Smooth muscle cell (in vitro differentiated cells): ENCODE results near the gene CYP27A1. TPM values are rescaled to one million over a fixed set of nuclear protein-coding genes. Genes with fewer than 3 reads are reported as not detected.
A peak's percentile ranks its signal among the peaks of the same experiment; 100 is the strongest.

Experiments used
- DNase-seq: peaks from one replicate; lab custom pipeline; 2025; ENCODE audit not compliant: unreplicated experiment; lab: John Stamatoyannopoulos, UW
- H2AFZ ChIP-seq: fragments of 200-600 bp; sonication (generic); 2 replicates; pipeline ENCODE4 v1.6.0; 2016; ENCODE audit warnings: antibody characterized with exemption, low read depth, mild to moderate bottlenecking
- H3F3A ChIP-seq: fragments of 200-600 bp; sonication (generic); 2 replicates; pipeline ENCODE4 v1.6.0; 2017; ENCODE audit warnings: antibody characterized with exemption, low read depth
- H3K27ac ChIP-seq: fragments of 200-600 bp; sonication (generic); 2 replicates; pipeline ENCODE4 v1.5.1; 2016; ENCODE audit warnings: low read depth, mild to moderate bottlenecking
- H3K27me3 ChIP-seq: fragments of 200-600 bp; sonication (generic); 2 replicates; pipeline ENCODE4 v1.6.1; 2016; ENCODE audit warnings: low read depth, mild to moderate bottlenecking
- H3K36me3 ChIP-seq: fragments of 200-600 bp; sonication (generic); 2 replicates; pipeline ENCODE4 v1.5.1; 2016; ENCODE audit warnings: low read depth
- H3K4me1 ChIP-seq: fragments of 200-600 bp; sonication (generic); 2 replicates; pipeline ENCODE4 v1.5.1; 2016; ENCODE audit warnings: low read depth
- H3K4me2 ChIP-seq: fragments of 200-600 bp; sonication (generic); 2 replicates; pipeline ENCODE4 v1.6.0; 2016; ENCODE audit warnings: mild to moderate bottlenecking
- H3K4me3 ChIP-seq: fragments of 200-600 bp; sonication (generic); 2 replicates; pipeline ENCODE4 v1.5.1; 2016; ENCODE audit warnings: mild to moderate bottlenecking
- H3K79me2 ChIP-seq: fragments of 200-600 bp; sonication (generic); 2 replicates; pipeline ENCODE4 v1.6.0; 2016; ENCODE audit warnings: low read depth, mild to moderate bottlenecking
- H3K9ac ChIP-seq: fragments of 200-600 bp; sonication (generic); 2 replicates; pipeline ENCODE4 v1.6.0; 2016; ENCODE audit warnings: low read depth
- H3K9me3 ChIP-seq: fragments of 200-600 bp; sonication (generic); replicated peaks from 2 replicates; pipeline ENCODE4 v1.5.1; 2016; ENCODE audit warnings: low read depth
- H4K20me1 ChIP-seq: fragments of 200-600 bp; sonication (generic); 2 replicates; pipeline ENCODE4 v1.6.0; 2016; ENCODE audit warnings: low read depth
- CTCF ChIP-seq: fragments of 200-600 bp; sonication (generic); IDR thresholded peaks from 2 replicates; pipeline ENCODE4 v1.5.1; 2017; ENCODE audit warnings: borderline replicate concordance, mild to moderate bottlenecking, antibody characterized with exemption; ENCODE audit not compliant: insufficient read depth, poor library complexity, severe bottlenecking
- WGBS: methylation state at CpG from one replicate; pipeline ENCODE4 v1.1.7; 2016; ENCODE audit warnings: low lambda C conversion rate; 5-methylcytosine and 5-hydroxymethylcytosine counted together
- polyA plus RNA-seq: library from polyadenylated mRNA; unstranded; fragments of >200 nt; fragmentation: Nextera tagmentation; extraction: Ambion mirVana; gene quantifications from 2 replicates; pipeline ENCODE4 v1.2.1, GENCODE V29; 2016
- total RNA-seq: library from RNA; depleted of rRNA; stranded (reverse); fragments of >200 nt; gene quantifications from 2 replicates; pipeline ENCODE4 v1.2.3, GENCODE V29; 2014

The CYP27A1 gene
- total and polyA plus RNA-seq, 2 experiments from 2014 or later, result 11.2 to 11.5 TPM

GRCh38 chr2:218745160-218745558 is 36.8 kb upstream of the CYP27A1 start:
- Histone ChIP-seq H3K36me3 (peaks cover 12% of the 10 kb centered on the region), H3K79me2 (no peaks in the 10 kb centered on the region), H3K4me3 (no peak overlapping the region), H3K9me3 (no peaks in the 10 kb centered on the region), H2AFZ (no peak overlapping the region), H4K20me1 (no peaks in the 10 kb centered on the region), H3K27me3 (no peaks in the 10 kb centered on the region), H3K4me2 (no peak overlapping the region), H3K4me1 (no peaks in the 10 kb centered on the region), H3K9ac (no peak overlapping the region), H3K27ac (no peak overlapping the region), H3F3A (no peaks in the 10 kb centered on the region)
- no peak for DNase-seq
- WGBS, result 90% methylated on average over 5 of the region's 5 CpGs
- TF ChIP-seq CTCF, result no peak

GRCh38 chr2:218745559-218746469 is 36.1 kb upstream of the CYP27A1 start:
- no peak overlapping the region for H3K4me2 ChIP-seq
- H2AFZ ChIP-seq, result no peak overlapping the region
- 91% methylated on average over 10 of the region's 10 CpGs for WGBS
- H3K4me3 ChIP-seq, result no peak overlapping the region
- peaks cover 16% of the 10 kb centered on the region for H3K36me3 ChIP-seq
- no peak overlapping the region for H3K9ac ChIP-seq
- H3K27me3 ChIP-seq, result no peaks in the 10 kb centered on the region
- no peaks in the 10 kb centered on the region for H4K20me1 ChIP-seq
- no peaks in the 10 kb centered on the region for H3K4me1 ChIP-seq
- no peaks in the 10 kb centered on the region for H3F3A ChIP-seq
- no peaks in the 10 kb centered on the region for H3K9me3 ChIP-seq
- H3K27ac ChIP-seq, result peak overlapping the region; percentile 31
- DNase-seq, result no peak
- H3K79me2 ChIP-seq, result no peaks in the 10 kb centered on the region
- no peak for TF ChIP-seq CTCF

- no peak overlapping the region for H3K9ac ChIP-seq
- H3K27me3 ChIP-seq, result no peaks in the 10 kb centered on the region
- H2AFZ ChIP-seq, result no peak overlapping the region
- H3K9me3 ChIP-seq, result no peaks in the 10 kb centered on the region
- no peaks in the 10 kb centered on the region for H3K79me2 ChIP-seq
- H3K4me3 ChIP-seq, result no peak overlapping the region
- 100% methylated on average over 1 of the region's 1 CpG for WGBS
- H3K27ac ChIP-seq, result no peak overlapping the region
- H4K20me1 ChIP-seq, result no peaks in the 10 kb centered on the region
- H3K4me1 ChIP-seq, result no peaks in the 10 kb centered on the region
- H3K36me3 ChIP-seq, result peaks cover 20% of the 10 kb centered on the region
- no peak overlapping the region for H3K4me2 ChIP-seq
- H3F3A ChIP-seq, result no peaks in the 10 kb centered on the region
- no peak for DNase-seq
- TF ChIP-seq CTCF, result no peak
Measured at GRCh38 chr2:218746470-218746795, 35.5 kb upstream of the CYP27A1 start.

- no peaks in the 10 kb centered on the region for H3K27me3 ChIP-seq
- no peaks in the 10 kb centered on the region for H3F3A ChIP-seq
- H3K9ac ChIP-seq, result no peak overlapping the region
- H3K9me3 ChIP-seq, result no peaks in the 10 kb centered on the region
- H3K4me3 ChIP-seq, result no peak overlapping the region
- H3K79me2 ChIP-seq, result no peaks in the 10 kb centered on the region
- H3K4me2 ChIP-seq, result no peak overlapping the region
- no peaks in the 10 kb centered on the region for H3K4me1 ChIP-seq
- H3K27ac ChIP-seq, result no peak overlapping the region
- H3K36me3 ChIP-seq, result peaks cover 20% of the 10 kb centered on the region
- TF ChIP-seq CTCF, result no peak
- H2AFZ ChIP-seq, result no peak overlapping the region
- DNase-seq, result no peak
- 96% methylated on average over 10 of the region's 10 CpGs for WGBS
- H4K20me1 ChIP-seq, result no peaks in the 10 kb centered on the region
Measured at GRCh38 chr2:218746960-218747359, 35.0 kb upstream of the CYP27A1 start.
